ENCODE measurements around the gene BOD1L1.

- TF ChIP-seq CTCF (conservative IDR thresholded peaks at IDR 0.05; ENCODE audit: low read depth, low read length) (no peak), EZH2 (IDR thresholded peaks at IDR 0.05; ENCODE audit: low read length, unreplicated experiment) (no peak), EZH2phosphoT487 (IDR thresholded peaks at IDR 0.05; ENCODE audit: borderline replicate concordance, low read length) (no peak)
Measured at GRCh38 chr4:13546941-13547484, 80.5 kb downstream of the BOD1L1 start.

Measured in PC-3 (cell line).